H4 (cell line): ENCODE results near the gene POLR2E. TPM values are rescaled to one million over a fixed set of nuclear protein-coding genes. Genes with fewer than 3 reads are reported as not detected.

Source experiments
- DNase-seq: peaks from one replicate; pipeline ENCODE4 v3.0.0-alpha.2; 2015; ENCODE audit warnings: low spot score
- total RNA-seq: library from RNA; depleted of rRNA; stranded (reverse); fragments of >200 nt; shearing (Covaris generic); gene quantifications from 2 replicates; pipeline ENCODE4 v1.2.3, GENCODE V29; 2014

POLR2E gene
- total RNA-seq, 1 experiment from 2014 or later = 237 TPM

DNA sequence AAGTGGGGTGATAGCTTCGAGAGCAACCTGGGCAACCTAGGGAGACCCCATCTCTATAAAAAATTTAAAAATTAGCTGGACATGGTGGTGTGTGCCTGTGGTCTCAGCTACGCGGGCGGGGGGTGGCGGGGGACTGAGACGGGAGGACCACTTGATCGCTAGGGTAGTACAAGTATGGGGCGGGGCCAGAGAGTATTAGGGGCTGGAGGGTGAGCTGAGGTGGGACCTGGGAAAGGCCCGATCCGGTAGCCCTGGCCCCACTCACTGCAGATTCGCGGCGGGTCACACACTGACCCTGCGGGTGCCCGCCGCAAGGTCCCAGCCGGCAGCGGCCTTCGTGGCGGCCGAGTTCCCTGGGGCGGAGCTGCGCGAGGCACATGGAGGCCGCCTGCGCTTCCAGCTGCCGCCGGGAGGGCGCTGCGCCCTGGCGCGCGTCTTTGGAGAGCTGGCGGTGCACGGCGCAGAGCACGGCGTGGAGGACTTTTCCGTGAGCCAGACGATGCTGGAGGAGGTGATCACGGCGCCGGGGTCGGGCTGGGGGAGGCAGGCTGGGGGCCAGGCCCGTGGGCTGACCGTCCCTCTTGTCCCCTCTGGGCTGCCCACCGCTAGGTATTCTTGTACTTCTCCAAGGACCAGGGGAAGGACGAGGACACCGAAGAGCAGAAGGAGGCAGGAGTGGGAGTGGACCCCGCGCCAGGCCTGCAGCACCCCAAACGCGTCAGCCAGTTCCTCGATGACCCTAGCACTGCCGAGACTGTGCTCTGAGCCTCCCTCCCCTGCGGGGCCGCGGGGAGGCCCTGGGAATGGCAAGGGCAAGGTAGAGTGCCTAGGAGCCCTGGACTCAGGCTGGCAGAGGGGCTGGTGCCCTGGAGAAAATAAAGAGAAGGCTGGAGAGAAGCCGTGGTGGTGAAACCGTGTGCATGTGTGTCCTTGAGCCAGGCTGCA, 30.2 kb downstream of the POLR2E start:
- DNase-seq = no peak

DNA sequence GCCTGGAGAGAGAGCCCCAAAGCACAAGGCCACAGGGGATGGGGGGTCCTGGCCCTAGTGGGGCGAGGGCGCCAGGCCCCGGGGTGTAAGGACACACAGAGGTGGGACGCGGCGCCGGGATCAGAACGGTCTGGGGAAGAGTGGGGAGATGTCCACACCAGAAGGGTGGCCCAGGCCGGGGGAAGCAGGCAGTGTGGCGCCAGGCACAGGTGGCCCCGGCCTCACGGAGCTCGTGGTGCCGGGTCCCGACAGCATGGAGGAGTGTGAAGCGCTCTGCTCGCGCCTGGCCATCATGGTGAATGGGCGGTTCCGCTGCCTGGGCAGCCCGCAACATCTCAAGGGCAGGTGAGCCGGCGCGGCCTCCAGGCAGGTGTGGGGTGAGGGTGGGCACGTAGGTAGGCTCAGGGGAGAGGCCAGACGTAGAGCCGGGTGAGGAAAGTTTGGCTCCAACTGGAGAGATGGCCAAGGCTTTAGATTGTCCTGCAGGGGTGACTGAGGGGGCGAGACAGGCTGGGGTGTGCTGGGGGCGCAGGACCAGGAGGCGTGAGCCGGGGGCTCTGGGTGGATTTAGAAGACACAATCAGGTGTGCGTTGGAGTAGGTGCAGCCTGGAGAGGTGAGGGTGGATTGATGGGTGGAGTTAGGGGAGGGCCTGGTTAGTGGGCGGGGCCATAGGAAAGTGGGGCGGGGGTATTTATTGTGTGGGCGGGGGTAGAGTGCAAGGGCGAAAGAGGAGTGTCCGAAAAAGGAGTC, 31.1 kb downstream of the POLR2E start:
- DNase-seq = no peak

DNA sequence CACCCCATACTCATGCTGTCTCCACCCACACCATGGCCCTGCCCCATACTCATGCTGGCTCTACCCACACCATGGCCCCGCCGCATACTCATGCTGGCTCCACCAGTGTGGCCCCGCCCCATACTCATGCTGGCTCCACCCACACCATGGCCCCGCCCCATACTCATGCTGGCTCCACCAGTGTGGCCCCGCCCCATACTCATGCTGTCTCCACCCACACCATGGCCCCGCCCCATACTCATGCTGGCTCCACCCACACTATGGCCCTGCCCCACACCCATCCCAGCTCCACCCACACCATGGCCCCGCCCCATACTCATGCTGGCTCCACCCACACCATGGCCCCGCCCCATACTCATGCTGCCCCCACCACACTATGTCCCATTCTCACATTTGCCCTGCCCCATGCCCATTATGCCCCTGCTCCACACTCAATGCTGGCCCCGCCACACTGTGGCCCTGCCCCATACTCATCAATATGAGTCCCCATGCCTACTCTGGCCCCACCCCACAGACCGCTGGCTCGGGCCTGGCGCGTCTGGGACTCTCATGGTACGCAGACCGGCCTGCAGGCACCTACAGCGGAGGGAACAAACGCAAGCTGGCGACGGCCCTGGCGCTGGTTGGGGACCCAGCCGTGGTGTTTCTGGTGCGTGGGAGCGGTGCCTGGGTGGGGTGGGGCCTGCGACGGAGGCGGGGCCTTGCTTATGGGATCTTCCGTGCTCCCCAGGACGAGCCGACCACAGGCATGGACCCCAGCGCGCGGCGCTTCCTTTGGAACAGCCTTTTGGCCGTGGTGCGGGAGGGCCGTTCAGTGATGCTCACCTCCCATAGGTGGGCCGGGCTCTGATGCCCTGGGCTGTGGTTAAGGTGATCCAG, 31.9 kb downstream of the POLR2E start:
- DNase-seq = no peak

DNA sequence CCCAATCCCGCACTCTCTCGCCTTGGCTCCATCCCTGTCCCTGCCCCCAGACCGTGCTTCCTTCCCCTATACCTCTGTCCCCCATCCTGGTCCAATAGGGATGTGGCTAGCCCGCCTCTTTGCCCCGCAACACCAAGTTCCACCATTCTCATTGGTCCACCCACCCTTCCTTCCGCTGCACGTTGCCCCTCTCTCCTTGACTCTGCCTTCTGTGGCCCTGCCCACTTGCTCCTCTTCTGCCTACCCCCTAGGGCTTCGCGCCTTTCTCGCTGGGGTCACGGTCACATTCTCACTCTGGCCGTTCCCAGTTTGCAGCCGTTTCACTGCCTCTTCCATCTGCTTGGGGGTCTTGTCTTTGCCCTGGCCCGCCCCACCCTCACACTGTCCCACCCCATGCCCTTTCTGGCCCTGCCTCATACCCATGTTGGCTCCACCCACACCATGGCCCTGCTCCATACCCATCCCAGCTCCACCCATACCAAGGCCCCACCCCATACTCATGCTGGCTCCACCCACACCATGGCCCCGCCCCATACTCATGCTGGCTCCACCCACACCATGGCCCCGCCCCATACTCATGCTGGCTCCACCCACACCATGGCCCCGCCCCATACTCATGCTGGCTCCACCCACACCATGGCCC, 32.7 kb downstream of the POLR2E start:
- DNase-seq = no peak

DNA sequence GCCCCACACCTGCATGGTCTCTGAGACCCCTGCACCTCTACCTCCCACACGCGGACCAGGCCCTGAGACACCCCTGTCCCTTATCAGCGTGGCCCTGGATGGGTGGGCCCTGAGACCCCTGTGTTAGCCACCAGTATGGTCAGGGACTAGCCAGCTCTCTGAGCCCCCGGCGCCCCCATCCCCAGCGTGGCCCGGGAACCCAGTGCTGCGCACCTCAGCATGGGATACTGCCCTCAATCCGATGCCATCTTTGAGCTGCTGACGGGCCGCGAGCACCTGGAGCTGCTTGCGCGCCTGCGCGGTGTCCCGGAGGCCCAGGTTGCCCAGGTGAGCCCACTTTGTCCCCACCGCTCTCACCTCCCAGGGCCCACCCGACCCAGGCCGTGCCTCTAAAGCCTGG, 33.2 kb downstream of the POLR2E start:
- no peak for DNase-seq

DNA sequence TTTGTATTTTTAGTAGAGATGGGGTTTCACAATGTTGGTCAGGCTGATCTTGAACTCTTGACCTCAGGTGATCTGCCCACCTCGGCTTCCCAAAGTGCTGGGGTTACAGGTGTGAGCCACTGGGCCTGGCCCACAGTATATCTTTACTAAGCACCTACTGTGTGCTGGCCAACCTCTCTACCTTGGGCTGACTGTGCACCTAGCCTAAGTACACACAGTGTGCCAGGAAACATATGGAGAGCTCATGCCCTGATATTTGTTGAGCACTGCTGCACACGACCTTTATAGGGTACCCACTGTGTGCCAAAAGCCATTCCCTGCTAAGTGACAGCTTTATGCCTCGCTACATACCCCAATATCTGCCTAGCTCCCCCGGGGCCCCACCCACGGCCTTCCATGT, 34.5 kb downstream of the POLR2E start:
- DNase-seq = no peak

DNA sequence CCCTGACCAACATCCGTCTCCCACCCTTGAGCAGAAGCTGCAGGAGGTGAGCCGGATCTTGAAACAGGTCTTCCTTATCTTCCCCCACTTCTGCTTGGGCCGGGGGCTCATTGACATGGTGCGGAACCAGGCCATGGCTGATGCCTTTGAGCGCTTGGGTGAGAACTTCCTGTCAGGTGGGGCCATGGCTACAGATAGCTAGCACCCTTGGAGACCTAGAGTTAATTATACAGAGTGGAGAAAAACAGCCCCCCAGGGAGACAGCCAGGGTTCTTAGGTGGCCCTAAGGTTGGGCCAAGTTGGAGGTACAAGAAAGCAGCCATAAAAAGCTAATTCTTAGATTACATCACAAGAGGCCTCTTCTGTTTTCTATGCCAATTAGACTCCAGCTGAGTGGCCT, 37.1 kb downstream of the POLR2E start:
- no peak for DNase-seq

DNA sequence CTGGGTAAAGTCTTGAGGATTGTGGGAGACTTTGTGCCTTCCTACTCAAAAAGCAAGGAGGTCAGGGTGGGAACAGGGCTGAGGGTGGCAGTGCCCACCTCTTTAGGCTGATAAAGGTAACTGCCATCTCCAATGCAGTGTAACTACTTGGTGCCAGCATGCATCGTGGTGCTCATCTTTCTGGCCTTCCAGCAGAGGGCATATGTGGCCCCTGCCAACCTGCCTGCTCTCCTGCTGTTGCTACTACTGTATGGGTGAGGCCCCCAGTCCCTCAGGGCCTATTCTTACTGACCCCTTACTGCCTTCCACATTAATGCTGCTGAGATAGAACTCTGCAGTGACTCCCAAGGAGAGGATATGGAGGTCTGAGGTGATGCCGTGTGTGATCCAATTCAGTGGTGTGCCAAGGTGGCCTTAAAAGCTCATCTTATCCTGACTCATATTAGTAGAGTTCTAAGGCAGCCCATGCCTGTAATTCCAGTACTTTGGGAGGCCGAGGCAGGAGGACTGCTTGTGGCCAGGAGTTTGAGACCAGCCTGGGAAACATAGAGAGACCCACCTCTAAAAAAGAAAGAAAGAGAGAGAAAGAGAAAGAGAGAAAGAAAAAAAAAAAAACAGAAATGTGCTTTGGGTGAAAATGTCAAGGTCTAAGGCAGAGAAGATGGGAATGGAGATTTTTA, 37.9 kb downstream of the POLR2E start:
- DNase-seq = peak; percentile 57

DNA sequence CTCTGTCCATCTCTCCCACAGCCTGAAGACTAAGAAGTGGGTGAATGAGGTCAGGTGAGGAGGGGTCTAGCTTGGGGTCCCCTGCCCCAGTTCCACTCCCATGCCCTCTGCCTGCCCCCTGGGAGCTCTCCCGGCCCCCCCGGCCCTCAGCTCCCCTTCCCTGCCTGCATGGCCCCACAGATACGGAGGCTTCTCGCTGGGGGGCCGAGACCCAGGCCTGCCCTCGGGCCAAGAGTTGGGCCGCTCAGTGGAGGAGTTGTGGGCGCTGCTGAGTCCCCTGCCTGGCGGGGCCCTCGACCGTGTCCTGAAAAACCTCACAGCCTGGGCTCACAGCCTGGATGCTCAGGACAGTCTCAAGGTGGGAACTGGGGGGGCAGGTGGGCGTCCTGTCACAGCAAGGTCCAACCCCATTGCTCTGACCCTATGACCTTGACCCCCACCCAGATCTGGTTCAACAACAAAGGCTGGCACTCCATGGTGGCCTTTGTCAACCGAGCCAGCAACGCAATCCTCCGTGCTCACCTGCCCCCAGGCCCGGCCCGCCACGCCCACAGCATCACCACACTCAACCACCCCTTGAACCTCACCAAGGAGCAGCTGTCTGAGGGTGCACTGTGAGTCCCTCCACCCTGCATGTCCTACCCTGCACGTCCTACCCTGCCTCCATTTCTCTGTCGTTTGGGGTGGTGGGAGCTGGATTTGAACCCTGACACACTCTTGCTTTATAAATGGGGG, 39.1 kb downstream of the POLR2E start:
- no peak for DNase-seq

DNA sequence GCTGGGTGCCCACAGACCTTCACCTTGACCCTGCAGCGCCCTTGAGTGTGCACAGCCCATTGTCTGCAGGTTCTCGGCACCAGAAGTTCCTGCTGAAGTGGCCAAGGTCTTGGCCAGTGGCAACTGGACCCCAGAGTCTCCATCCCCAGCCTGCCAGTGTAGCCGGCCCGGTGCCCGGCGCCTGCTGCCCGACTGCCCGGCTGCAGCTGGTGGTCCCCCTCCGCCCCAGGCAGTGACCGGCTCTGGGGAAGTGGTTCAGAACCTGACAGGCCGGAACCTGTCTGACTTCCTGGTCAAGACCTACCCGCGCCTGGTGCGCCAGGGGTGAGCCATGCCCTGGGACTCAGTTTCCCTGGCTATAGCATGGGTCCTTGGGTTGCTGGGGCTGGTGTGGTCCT, 40.1 kb downstream of the POLR2E start:
- no peak for DNase-seq

DNA sequence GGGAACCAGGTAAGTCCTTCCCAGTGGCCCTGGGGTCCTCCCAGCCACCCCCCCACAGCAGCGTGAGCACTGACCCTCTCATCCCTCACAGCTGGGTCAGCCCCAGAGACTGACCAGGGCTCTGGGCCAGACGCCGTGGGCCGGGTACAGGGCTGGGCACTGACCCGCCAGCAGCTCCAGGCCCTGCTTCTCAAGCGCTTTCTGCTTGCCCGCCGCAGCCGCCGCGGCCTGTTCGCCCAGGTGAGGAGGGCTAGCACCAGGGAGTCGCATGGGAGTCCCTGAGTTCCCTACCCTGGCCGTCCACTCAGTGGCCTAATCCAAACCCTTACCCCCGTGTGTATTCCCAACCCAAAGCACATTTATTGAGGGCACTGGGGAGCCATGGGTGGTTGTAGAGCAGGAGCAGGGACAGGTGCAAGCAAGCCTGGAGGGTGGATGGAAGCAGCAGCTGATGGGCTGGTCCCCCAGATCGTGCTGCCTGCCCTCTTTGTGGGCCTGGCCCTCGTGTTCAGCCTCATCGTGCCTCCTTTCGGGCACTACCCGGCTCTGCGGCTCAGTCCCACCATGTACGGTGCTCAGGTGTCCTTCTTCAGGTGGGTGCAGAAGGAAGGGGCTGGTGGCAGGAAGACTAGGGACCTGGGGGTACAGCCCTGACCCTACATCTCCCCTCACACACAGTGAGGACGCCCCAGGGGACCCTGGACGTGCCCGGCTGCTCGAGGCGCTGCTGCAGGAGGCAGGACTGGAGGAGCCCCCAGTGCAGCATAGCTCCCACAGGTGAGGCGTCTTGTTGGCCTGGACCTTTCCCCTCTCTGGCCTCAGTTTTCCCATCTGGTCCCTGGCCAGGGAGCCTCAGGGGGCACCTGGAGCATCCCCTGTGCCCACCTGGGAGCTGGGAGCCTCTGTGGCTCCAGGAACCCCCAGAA, 40.8 kb downstream of the POLR2E start:
- DNase-seq = no peak

DNA sequence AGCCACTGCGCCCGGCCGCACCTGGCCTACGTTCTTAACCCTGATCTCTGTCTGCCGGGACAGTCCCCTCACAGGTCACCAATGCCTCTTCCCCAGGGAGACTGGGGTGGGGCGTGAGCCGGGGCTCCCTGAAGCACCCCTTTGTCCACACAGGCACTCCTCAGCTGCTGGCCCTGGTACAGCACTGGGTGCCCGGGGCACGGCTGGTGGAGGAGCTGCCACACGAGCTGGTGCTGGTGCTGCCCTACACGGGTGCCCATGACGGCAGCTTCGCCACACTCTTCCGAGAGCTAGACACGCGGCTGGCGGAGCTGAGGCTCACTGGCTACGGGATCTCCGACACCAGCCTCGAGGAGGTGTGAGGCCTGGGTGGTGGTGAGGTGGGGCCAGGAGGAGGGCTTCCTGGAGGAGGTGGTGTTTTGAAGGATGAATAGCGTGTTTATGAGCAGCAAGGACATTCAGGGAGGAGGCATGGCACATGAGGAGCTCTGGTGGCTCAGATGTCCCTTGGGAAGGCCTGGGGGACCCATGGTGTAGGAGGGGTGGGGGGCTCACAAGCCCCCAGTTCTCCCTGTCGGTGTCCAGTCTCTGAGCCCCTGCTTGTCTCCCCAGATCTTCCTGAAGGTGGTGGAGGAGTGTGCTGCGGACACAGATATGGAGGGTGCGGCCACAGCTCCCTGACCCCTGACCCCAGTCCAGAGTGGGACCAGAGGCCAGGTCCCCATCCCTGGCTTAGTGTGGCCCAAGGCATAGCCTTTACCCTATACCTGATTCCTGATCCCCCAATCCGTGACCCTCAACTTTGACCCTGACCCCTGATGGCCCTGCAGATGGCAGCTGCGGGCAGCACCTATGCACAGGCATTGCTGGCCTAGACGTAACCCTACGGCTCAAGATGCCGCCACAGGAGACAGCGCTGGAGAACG, 41.7 kb downstream of the POLR2E start:
- DNase-seq = no peak

DNA sequence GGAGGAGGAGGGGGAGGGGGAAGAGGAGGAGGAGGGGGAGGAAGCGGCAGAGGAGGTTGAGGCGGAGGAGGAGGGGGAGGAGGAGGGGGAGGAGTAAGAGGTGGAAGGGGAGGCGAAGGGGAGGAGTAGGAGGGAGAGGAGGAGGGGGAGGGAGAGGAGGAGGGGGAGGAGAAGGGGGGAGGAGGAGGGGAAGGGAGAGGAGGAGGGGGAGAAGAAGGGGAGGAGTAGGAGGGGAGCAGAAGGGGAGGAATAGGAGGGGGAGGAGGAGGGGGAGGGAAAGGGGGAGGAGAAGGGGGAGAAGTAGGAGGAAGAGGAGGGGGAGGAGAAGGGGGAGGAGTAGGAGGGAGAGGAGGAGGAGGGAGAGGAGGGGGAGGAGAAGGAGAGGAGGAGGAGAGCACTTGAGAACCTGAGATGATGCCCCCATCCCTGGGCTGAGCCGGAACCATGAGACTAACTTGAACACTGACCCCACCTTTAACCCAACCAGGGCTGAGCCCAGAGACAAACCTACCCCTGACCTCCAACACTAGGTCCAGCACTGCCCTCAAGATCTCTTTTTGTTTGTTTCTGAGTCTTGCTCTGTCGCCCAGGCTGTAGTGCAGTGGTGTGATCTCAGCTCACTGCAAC, 42.7 kb downstream of the POLR2E start:
- DNase-seq = no peak

DNA sequence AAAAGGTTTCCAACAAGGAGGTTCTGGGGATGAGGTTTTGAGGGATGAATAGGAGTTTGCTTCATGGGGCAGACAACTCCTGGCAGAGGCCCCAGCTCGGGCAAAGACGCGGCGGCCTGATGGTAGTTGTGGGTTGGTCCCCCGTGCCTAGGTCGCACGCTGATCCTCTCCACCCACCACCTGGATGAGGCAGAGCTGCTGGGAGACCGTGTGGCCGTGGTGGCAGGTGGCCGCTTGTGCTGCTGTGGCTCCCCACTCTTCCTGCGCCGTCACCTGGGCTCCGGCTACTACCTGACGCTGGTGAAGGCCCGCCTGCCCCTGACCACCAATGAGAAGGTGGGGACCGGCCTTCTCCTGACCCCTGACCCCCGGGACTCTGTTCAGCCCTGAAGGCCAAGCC, 43.4 kb downstream of the POLR2E start:
- DNase-seq = no peak

DNA sequence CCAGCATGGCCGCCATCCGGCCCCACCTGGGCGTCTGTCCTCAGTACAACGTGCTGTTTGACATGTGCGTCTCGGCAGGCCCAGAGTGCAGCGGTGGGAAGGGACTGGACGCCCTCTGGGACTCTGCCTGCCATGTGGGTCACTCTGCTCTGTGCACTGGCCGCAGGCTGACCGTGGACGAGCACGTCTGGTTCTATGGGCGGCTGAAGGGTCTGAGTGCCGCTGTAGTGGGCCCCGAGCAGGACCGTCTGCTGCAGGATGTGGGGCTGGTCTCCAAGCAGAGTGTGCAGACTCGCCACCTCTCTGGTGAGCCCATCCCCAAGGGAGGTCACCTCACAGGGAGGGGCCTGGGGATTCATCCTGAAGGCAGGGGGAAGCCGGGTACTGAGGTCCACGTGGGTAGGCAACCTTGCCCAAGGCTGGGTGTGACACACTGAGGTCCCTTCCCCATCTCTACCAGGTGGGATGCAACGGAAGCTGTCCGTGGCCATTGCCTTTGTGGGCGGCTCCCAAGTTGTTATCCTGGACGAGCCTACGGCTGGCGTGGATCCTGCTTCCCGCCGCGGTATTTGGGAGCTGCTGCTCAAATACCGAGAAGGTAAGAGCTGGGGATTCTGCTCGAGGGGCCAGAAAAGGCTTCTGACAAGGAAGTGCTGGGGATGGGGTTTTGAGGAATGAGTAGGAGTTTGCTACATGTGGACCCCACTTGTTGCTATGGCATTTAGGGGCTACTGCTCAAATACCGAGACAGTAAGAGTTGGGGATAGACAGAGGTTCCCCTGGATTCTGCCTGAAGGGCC, 44.0 kb downstream of the POLR2E start:
- DNase-seq = no peak

DNA sequence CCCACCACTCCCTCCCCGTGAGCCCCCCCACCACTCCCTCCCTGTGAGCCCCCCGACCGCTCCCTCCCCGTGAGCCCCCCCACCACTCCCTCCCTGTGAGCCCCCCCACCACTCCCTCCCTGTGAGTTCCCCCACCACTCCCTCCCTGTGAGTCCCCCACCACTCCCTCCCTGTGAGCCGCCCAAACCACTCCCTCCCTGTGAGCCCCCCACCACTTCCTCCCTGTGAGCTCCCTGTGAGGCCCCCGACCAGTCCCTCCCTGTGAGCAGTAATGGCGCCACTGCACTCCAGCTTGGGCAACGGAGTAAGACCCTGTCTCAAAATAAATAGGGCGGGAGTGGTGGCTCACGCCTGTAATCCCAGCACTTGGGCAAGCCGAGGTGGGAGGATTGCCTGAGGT, 45.4 kb downstream of the POLR2E start:
- no peak for DNase-seq

DNA sequence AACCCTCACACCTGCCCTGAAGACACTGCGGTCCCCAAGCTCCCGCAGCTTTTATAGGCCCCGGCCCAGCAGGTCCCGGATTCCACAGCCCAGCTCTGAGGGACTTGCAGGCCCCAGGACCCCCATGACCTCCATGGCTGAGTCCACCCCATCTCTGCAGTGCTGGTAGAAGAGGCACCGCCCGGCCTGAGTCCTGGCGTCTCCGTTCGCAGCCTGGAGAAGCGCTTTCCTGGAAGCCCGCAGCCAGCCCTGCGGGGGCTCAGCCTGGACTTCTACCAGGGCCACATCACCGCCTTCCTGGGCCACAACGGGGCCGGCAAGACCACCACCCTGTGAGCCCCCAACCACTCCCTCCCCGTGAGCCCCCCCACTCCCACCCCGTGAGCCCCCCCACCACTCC, 46.1 kb downstream of the POLR2E start:
- DNase-seq = no peak
